UCSD-AML1 (cell line): ENCODE data around the gene METTL27.
"Not testable (repeated sequence)": the region's sequence is repeated elsewhere in the genome, so short reads cannot be mapped to it uniquely, and the experiment has no call there.

Experiments used
- DNase-seq: peaks from one replicate; lab custom pipeline; 2025; ENCODE audit not compliant: unreplicated experiment; lab: John Stamatoyannopoulos, UW

The METTL27 gene, protein sequence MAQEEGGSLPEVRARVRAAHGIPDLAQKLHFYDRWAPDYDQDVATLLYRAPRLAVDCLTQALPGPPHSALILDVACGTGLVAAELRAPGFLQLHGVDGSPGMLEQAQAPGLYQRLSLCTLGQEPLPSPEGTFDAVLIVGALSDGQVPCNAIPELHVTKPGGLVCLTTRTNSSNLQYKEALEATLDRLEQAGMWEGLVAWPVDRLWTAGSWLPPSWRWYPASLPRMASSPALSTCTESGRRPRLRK

DNA sequence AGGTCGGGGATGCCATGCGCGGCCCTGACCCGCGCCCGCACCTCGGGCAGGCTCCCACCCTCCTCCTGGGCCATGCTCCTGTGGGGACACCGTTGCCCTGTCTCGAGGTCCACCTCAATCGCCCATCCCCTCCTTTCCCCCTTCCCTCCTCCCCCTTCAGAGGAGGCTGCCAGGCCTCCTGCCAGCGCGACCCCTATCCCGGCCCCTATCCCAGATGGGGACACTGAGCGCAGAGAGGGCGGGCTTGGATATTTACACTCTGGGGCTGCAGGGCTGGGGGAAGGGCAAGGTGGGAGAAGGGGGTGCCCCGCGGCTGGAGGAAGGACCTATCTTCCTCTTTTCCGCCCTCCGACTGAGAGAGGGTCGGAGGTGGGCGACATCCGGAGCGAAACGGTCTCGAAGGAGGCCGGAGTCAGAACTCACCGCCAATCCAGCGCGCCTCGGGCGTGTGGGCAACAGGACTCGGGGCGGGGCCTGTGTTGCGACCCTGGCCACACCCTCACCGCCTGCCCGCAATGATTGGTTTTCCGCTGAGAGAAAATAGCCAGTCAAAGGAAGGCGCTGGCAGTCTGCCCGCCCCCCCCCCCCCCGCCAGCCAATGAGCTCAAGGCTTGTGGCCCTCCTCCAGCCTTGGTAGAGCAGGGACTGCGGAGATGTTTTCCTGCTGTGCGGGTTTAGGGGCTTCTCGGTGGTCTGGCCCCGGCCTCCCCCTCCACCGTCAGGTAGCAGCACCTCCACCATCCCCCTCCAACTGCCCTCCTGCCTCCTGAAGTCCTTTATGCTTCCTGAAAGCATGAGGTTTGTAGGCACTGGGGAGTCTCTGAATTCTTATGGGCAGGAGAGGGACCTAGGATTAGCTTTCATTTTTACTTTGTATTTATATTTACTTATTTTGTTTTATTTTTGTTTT lies at the start of gene METTL27:
TSS of gene METTL27 (minus strand) at position 450 of the 910 bp plus-strand sequence. CDS start at position 74, 376 bp downstream.
- peak; percentile 83 for DNase-seq

DNA sequence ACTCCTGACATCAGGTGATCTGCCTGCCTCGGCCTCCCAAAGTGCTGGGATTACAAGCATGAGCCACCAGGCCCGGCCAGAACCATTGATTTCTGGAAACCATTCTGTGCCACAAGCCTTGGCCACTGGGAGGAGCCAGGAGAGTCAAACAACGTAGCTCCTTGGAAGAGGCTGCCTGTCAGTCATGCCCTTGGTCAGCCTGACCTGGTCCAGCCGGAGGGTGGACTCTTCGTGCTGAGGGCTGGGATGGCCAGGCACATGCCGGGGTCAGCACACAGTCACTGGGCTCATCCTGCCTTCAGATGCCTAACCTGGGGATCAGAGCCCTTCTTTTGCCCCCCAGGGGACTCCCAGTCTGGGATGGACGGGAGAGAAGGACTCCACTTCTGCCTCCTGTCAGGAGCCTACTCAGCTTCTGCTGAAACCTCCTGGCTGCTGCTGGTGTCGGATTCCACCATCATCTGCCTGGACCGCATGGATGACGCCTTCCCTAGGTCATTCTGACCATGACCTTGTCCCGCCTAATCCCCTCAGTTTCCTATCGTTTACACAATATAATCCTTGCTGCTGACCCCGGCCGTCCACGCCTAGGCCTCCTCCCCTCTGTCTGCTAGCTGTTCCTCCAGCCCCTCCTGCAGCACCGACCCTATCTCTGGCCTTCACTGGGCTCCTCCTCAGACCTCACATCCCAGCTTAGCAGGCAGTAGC lies 49.0 kb upstream of the METTL27 start:
- DNase-seq, result peak; percentile 11

DNA sequence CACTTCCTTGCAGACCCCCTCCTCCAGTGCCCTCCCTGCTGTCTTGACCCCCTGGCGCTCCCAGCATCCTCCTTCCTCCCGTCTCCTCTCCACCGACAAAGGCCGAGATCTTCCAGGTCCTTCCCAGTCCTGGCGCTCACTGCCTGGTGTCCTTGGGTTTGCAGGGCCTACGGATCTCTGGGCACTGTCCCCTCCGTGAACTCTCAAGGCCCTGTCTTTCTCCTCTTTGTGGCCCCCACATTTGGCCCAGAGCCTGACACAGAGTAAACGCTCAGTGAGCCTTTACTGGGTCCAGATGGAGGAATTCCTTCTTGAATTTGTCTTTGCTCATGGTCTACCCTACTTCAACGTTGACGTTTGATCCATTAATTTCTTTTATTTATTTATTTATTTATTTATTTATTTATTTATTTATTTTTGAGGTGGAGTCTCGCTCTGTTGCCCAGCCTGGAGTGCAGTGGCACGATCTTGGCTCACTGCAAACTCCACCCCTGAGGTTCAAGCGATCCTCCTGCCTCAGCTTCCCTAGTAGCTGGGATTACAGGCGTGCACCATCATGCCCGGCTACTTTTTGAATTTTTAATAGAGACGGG lies 48.3 kb upstream of the METTL27 start:
- DNase-seq, result no peak

DNA sequence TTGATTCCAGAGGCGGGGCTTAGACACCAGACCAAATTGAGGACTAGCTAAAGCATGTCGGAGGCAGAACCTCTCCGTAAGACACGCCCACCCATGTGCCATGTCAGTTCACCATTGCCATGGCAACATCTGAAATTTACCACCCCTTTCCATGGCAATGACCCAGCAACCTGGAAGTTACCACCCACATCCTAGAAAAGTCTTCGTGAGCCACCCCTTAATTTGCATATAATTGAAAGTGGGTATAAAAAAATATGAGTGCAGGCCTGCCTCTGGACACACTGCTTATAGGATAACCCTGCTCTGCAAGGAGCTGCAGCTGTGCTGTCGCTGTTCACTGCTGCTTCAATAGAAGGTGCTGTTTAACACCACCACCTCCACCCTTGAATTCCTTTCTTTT lies 46.6 kb upstream of the METTL27 start:
- no peak for DNase-seq

DNA sequence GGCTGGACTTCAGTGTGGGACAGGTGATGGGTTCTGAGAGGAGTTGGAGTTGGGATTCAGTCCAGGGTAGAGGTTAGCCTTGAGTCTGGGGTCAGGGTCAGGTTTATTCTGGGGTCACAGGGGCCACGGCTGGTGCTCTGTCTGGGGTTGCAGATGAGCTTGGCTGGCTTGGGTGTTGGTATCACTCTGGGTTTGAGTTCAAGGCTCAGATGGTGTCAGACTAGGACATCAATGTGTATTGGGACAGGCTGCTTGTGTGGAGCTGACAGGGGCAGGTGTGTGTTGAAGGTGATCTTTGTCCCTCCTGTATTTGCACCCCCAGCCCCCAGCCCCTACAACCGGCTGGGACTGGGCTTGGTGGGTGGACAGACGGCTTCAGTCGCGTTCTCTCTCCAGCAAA lies 45.4 kb upstream of the METTL27 start:
- DNase-seq, result no peak

DNA sequence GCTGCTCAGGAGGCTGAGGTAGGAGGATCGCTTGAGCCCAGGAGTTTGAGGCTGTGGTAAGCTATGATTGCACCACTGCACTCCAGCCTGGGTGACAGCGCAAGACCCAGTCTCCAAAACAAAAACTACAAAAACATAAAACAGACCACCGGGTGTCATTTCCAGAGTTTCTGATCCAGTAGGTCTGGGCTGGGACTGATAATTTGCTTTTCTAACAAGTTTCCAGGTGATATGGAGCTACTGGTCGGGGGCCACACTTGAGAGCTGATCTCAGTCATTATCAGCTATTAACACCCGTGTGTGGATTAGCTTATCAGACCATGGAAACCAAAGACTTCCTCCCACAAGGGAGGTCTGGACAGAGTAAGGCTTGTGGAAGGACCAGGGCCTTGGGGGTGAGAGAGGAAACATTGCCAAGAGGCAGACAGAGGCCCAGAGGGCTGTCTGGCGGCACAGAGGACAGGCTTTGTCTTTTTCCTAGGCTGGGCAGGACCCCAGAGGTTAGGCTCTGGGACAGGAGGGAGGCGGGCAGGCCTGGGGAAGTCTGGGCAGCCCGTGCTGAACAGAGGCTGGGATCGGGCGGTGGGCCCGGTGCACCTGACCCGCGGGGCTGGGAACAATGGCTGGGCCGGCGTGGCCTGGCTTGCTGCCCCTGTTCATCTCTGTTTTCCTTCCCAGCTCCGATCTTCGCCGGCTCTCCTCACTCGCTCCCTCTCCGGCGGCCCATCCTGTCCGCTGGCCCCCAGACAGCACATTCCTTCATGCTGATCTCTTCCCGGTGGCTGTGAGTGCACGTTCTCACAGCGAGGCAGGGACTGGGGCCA lies 43.9 kb upstream of the METTL27 start:
- peak; percentile 58 for DNase-seq

DNA sequence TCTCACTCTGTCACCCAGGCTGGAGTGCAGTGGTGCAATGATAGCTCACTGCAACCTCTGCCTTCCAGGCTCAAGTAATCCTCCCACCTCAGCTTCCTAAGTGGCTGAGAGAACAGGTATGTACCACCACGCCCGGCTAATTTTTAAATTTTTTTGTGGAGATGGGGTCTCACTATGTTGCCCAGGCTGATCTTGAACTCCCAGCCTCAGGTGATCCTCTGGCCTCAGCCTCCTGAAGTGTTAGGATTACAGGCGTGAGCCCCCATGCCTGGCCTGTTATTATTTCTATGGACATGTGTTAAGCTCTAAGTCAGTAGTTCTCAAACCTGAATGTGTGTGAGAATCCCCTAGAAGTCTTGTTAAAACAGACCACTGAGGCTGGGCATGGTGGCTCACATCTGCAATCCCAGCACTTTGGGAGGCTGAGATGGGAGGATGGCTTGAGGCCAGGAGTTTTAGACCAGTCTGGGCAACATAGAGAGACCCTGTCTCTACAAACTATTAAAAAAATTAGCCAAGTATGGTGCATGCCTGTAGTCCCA lies 43.2 kb upstream of the METTL27 start:
- no peak for DNase-seq

DNA sequence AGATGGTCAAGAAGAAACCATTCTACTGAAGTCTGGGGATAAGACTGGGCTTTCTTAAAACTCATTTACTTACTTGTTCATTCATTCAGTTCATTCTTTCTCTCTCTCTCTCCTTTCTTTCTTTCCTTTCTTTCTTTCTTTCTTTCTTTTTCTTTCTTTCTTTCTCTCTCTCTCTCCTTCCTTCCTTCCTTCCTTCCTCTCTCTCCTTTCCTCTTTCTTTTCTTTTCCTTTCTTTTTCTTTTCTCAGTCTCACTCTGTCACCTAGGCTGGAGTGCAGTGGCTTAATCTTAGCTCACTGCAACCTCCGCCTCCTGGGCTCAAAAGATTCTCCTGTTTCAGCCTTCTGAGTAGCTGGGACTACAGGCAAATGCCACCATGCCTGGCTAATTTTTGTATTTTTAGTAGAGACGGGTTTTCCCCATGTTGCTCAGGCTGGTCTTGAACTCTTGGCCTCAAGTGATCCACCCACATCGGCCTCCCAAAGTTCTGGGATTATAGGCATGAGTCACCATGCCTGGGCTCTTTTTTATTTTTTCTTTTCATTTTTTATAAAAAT lies 42.6 kb upstream of the METTL27 start:
- not testable (repeated sequence) for DNase-seq

DNA sequence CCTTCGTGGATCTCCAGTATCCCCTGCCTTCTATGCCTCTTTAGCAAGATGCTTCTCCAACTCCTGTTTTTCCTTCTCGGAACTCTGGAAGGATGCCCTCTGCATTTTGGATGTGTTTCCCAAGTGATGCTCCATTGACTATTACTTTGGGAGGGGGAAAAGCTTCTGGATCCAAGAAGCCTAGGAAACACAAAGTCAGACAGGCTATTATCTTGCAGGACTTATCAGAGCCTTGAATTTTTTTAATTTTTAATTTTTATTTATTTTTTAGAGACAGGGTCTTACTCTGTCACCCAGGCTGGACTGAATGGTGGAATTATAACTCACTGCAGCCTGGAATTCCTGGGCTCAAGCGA lies 39.7 kb upstream of the METTL27 start:
- no peak for DNase-seq

DNA sequence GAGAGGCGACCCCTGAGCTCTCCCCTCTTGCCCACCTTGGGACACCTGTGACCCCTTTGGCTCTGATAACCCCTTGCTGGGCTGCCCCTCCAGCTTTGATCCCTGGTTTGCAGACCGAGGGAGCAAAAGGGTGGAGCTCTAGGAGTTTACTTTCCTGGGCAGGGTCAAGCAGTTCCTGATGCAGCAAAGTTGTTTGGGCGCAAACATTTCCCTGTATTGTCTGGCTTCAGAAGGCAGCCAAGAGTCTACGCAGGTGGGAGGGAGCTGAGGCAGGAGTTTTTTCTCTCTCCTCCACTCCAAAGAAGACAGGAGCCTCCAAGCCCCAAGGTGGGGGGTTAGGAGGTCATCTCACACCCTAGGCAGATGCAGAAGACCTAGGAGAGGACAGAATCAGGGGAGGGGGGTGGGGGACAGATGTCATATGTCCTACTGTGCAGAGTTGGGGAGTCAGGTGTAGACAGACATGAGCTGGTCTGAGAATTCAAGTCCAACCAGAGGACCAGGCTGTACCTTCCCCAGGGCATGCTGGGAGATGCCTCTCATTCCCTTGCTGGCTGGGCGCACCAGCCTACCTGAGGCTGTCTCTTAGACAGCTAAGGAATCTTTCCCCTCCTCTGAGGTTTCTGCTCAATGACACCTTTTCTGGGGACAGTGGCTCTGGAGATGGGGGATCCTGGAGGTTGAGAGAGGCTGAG lies 39.2 kb upstream of the METTL27 start:
- no peak for DNase-seq

DNA sequence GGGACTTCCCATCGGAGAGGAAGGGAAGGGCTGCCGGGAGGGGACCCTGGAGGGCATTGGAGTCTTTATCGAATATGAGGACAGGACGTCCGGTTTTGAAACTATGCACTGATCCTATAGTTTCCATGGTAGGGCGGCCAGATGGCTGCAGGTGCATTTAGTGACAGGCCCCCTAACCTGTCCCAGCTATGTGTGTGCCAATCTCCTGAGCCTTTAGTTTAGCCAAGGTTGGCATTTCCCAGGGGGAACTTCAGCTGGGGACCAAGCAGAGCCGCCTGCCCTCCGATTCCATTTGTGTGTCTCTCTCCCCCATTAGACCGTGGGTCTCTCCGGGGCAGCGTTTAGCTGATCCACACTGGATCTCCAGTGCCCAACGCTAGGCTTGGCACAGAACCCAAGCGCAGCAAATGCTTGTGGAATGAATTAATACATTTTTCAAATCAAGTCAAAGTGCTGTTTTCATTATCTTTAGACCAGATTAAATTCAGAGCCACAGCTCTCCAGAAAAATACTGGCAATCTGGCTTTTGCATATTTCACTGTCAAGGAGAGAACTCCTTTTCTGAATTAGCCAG lies 38.5 kb upstream of the METTL27 start:
- no peak for DNase-seq

DNA sequence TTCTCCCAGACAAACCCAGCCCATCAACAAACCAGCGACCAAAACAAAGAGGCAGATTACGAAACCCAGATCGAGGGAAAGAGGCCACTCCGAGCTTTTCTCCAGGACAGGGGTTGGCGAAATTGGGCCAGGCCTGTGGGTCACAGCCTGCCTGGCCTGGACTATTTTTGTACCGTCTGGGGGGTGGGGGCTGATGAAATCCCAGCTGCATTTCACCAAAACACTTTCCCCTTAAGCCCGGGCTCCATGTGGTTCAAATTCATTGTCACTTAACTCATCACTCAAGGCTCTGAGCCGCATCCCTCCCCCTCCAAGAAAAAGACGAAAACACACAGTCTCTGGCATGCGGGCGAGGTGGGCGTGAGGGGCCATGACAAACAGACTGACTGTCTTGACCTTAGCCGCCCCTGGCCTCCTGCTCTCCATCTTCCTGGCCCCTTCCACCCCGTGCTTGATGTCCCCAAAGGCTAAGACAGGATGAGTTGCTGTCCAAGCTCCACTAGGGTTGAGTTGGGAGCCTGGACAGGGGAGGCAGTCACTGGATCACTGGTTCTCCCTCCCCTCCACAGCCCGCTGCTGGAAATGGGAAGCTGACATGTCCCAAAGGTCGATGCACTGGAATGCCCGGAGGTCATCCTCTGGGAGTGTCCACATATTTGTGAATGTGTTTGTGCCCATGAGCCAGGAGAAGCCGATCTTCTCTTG lies 37.8 kb upstream of the METTL27 start:
- no peak for DNase-seq

DNA sequence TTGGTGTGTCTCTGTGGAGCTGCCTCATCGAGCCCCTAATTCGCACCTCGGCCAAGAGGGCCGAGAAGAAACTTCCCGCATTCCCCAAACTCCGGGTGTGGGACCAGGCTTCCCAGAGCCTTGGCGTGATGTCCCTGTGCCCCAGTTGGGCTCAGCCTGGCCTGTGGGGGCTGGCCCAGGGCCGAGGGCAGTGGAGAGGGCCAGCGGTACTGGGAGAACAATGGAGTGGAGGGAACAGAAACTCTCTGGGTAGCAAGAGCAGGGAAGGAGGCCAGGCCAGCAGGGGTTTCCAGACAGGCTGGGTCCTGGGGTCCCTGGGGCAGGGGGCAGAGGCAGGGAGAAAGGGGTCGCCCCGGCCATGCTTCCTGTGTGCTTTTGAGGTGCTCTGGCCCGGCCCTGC lies 34.7 kb upstream of the METTL27 start:
- no peak for DNase-seq

DNA sequence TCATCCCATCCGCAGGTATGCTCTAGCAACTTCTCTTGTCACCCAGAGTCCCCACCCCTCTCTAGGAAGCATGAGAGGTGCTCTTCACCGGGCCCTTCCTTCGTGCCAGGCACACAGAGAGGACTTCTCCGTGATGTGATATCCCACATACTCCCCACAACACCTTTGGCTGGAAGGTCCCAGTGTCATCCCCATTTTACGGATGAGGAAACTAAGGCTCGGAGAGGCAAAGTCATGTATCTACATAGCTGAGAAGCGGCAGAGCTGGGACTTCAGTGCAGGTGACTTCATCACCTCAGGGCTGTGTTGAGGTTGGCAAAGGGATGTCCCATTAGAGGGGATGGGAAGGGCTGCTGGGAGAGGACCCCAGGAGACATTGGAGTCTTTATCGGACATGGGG lies 34.0 kb upstream of the METTL27 start:
- no peak for DNase-seq

DNA sequence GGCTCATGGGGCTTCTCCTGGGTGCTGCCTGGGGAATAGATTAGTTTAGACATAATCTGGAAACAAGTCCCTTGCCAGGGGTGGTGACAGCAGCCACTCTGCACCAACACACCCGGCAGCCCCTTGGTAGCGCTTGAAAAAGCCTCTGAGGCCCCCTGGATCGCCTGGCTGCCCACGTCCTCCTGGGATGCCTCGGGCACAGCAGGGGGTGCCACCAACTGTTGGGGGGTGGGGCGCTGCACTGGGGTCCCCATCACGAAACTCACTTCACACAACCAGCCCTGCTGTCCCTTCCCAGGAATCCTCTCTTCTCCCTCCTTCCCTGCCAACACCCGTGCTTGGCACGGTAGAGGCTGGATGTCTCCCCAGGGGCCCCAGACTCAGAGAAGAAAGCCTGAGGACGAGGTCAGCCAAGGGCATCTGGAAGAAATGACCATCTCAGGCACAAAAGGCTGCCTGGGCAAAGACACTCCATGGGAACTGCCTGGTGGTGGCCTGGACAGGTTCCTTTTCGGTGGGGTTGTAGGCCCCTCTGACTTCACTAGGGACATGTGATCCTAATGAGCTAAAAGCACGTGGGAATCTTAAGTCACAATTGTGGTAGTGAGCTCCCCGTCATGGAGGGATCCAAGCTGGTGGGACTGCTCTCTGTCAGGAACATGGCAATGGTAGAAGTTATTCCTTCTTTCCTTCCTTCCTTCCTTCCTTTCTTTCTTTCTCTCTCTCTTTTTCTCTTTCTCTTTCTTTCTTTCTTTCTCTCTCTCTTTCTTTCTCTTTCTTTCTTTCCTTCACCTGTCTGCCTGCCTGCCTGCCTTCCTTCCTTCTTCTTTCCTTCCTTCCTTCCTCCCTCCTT lies 30.0 kb upstream of the METTL27 start:
- DNase-seq, result no peak

DNA sequence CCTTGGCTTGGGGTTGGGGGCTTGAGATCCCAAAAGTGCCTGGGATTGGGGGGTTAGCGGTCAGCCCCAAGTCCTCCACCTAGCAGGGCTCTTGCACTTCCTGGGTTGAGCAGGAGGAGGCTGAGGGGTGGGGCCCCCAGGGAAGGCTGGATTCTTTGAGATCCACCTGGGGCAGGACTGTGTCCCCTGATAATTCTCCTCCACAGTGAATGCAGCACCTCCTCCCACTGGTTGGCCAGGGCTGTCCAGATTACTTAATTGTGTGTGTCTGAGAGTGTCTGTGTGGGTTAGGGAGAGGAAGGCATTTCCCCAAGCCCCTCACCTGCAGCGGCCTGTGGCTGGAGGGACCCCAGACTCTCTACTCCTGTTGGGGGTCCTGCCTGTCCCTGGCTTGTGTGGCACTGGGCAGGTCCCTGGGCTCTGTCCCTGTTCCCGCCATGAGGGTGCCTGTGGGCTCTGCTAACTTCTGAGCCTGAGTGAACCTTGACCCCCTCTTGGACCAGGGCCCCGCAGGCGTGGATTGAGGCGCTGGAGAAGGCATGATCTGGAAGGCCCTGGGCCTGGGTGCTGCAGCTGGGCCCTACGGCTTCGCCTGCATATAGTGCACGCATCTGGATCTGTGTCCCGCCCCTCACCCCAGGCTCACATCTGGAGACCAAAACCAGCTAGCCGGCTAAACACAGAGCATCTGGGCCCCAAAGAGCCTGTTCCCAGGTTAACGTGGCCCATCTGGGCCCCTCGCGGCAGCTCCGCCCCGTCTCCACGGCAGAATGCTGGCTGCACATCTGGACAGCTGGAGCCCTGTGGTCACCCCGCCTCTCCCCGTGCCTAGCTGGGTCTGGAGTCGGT lies 29.1 kb upstream of the METTL27 start:
- DNase-seq, result no peak

DNA sequence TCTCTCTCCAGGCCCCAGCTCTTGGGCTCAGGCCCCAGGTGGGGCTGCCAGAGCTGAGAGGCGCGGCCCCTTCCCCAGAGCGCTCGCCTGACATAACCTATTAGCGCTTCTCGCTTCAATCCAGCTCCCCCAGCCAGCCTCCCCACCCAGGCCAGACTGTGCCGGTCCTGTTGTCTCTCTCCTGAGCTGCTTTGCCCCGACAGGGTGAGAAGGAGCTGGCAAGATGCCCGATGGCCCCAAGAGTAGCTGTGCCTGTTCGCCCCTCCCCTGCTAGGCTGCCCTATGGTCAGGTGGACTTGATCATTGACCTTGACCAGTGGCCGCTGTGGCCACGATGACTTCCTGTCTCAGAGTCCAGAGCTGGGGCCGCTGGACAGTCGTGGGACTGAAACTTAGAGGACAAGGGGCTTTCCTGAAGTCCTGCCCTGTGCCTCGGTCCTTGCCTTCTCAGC lies 27.8 kb upstream of the METTL27 start:
- DNase-seq, result no peak
